HG03457 (cell line): ENCODE measurements around the gene SNAI1.
"Not testable (repeated sequence)": the region's sequence is repeated elsewhere in the genome, so short reads cannot be mapped to it uniquely, and the experiment has no call there.

Source experiments
- ATAC-seq: cut with Tn5 transposase; IDR thresholded peaks from one replicate; pipeline ENCODE4 v1.9.1; 2021; ENCODE audit warnings: moderate number of reproducible peaks; ENCODE audit not compliant: unreplicated experiment

SNAI1 gene

DNA sequence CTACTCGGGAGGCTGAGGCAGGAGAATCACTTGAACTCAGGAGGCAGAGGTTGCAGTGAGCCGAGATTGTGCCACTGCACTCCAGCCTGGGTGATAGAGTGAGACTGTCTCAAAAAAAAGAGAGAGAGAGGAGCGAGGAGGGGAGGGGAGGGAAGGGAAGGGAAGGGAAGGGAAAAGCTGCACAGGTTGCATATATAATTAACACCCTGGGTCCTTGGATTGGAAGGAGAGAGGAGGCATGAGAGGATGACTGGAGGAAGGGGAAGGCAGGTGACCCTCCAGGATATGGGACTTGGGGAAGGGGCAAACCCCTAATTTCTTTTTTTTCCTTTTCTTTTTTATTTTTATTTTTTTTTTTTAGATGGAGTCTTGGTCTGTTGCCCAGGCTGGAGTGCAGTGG, 28.8 kb downstream of the SNAI1 start:
- not testable (repeated sequence) for ATAC-seq

DNA sequence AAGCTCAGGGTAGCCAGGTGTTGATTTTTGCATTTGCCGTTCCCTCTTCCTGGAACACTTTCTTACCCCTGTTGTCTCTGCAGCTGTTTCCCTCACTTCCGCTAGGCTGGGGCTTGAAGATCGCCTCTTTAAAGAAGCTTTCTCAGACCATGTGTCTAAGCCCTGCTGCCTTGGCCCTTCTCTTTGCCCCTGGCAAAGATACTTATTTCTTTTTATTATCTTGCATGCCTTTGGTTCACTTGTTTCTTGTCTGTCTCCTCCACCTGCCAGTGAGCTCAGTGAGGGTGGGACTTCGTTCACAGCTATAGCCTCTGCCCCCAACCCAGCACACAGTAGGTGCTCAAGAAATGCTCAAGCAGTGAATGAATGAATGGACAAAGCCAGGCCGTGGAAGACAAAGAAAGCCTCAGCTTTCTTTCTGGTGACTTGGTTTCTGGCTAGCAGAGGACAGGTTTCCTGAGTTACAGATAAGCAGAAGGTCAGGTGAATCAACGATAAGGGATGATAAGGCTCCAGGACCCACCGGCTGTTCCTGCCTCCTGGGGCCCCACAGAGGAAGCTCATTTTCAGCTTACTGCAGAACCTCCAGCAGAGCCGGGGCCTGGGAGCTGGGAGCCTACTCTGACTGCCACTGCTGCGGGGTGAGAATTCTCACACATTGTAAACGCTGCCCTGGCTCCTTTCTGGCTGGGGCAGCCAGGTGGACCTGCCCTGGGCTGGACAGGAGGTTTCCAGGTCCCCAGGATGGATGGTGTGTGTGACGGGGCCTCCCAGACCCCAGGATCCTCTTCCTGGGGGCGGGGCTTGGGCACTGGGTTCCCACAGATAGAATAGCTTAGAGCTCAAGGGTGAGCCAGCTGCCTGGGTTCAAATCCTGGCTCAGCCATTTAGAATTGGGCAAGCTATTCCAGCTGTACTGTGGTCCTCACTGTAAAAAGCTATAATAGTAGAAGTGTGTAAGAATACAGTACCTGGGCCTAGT, 29.8 kb downstream of the SNAI1 start:
- no peak for ATAC-seq

DNA sequence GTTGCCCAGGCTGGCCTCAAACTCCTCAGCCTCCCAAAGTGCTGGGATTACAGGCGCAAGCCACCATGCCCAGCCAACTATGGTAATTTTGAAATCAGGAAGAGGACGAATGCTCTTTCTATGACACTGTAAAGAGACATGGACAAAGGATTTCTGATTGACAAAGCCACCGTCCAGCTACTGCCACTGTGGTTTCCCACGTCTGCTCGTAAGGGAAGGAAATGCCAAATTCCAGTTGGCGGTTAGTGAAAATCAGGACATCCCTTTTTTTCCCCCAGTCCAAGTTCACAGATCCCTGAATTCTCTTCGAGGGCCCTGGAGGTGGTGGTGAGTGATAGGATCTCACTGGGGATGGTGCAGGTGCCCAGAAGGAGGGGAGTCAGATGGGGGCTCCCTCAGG, 31.2 kb downstream of the SNAI1 start:
- no peak for ATAC-seq

DNA sequence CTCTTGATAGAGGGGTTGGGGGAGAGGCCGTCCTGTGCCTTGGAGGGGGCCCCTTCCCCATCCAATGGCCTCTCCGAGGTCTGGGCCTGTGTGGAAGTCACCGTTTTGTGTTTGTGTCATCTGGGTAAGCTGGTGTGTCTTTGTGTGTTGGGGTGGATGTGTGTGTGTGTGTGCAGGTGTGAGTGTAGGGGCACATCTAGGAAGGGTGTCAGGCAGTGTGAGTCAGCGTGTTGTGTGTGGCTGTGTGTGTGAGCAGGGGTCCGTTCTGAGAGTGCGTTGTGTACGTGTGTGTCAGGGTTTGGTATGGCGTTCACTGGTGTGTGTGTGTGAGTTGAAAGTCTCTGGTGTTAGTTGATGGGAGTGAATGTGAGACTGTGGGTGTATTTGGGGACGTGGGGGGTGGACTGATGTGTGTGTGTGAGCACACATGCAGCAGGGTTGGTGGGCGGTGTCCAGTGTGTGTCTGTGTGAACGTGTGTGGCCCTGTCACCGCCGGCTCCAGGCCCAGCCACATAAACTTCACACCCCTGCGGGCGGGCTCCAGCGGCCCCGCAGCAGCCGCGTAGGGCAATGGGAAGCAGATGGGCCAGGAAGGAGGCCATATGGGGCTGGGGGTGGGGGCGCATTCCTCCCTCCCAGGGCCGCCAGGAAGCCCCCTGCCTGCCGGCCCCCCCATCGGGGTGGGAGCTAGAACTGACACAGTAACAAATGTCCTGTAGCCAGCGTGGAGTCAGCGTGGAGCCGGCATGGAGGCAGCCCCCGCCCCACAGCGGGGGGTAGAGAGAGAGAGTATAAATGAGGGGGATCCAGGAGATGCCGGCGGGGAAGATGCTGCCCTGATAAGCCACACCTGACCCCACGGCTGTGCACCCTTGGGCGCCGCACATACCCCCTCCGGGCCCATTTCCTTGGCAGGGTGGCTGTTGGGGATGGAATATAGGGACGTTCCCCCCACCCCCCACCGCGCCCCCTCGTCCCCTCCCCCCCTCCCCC, 32.1 kb downstream of the SNAI1 start:
- no peak for ATAC-seq

DNA sequence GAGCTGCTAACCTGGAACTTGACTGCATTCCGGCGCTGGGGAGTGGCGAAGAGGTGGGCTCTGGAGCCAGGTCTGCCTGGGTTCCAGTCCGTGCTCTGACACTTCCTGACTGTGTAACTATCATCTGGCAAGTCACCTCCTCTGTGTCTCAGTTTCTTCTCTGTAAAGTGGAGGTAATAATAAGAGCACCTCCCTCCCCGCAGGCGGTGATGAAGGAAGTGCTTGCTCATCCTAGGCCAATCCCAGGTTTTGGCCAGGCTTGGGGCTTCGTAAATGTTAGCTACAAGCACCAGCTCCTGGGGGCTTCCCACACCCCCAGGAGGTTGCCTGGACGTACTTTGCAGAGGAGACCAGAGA, 32.8 kb downstream of the SNAI1 start:
- ATAC-seq = no peak

DNA sequence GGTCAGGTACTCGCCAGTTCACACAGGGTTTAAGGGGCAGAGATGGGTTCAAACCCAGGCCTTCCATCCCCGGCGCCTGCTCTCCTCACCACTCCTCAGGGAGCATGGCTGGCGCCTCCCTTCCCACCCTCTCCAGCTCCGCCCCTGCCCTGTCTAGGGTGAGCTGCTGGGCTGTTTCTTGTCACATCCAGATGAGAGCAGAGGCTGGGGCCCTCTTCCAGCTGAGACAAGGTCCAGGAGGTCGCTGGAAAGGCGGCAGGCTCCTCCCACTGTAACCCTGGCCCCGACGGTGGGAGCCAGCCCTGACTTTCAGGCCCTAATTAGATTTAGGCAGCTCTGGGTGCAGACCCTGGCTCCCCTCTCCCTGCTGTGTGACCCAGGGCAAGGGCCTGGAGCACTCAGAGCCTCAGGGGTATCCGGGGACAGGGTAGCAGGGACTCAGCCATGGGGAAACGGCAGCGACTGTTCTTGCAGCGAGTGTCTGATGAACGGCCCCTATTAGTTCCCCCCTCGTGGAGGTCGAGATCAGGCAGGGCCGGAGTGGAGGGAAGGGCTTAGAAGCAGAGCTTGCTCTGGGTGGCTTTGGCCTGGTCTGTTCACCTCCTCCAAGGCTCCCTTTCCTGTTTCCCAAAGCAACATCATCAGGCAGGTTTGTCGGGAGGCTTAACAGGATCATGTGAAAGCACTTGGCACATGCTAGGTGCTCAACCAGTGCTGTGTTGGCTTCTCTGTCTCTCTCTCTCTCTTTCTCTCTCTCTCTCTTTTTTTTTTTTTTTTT, 33.4 kb downstream of the SNAI1 start:
- ATAC-seq = no peak

DNA sequence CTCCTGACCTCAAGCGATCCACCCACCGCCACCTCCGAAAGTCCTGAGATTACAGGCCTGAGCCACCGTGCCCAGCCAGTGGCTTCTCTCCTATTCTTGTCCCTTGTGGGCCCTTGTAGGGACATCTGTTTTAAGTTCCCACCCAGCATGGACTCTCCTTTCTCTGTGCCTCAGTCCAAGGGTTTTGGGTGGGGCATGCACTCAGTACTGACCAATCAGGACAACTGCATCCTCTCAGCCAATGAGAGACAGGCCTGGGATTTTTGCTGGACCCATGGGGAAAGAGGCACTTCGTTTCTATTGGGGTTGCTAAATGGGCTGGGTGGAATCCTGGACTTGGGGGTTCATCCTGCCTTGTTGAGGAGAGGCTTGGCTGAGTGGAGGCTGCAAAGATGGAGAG, 34.4 kb downstream of the SNAI1 start:
- no peak for ATAC-seq

DNA sequence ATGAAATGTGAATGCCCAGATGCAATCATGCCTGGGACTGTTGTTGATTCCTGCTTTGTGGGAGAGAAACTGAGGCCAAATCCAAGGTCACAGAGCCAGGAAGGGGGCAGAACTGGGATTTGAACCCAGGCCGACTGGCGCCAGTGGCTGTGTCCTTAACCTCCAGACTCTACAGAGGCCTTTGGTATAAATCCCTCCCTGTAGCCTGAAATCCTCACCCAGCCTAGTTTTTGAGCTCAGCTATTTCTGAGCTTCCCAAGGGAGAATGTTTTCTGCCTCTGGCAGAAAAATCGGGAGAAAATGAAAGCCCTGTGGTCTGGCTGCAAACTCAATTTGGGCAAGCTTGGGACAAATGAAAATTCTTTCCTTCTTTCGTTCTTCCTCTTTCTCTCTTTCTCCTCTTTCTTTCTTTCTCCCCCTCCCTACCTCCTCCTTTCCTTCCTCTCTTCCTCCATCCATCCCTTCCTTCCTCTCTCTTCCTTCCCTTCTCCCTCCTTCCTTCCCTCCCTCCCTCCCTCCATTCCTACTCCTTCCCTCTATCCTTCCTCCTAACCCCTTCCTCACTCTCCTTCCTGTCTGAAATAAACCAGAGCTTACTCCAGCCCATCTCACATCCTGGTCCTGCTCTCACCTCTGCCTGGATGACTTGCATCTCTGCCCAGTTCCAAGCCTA, 34.9 kb downstream of the SNAI1 start:
- ATAC-seq = no peak

DNA sequence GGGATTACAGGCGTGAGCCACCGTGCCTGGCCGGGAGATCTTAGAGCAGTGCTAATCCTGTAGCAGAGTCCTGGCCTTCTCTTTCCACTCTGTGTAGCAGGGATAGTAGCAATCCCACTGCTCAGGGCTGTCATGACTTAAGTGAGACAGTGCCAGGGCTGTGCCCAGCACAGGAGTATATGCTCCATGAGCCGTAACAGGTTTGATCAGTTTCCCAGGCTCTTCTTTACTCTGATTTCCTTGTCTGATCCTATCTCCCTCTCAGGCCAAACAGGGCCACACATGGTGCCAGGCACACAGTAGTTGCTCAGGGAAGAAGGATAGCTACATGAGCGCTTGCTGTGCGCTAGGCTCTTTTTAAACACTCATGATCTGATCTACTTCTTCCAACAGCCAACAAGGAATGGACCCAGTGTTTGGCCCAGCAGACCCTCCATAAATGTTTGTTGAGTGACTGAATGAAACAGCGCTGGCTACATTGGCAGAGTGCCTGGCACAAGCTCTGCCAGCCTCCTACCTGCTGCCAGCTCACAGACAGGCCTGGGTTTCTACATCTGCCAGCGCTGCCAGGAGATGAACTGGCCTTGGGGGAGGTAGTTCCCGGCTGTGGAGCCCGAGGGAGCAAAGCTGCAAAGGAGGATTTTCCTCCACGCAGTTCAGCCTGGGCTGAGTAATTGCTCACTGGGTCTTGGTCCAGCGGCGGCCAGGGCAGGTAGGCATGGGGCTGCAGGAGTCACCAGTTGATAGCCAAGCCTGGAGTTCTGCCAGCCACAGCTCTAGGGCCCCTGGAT, 36.9 kb downstream of the SNAI1 start:
- no peak for ATAC-seq

DNA sequence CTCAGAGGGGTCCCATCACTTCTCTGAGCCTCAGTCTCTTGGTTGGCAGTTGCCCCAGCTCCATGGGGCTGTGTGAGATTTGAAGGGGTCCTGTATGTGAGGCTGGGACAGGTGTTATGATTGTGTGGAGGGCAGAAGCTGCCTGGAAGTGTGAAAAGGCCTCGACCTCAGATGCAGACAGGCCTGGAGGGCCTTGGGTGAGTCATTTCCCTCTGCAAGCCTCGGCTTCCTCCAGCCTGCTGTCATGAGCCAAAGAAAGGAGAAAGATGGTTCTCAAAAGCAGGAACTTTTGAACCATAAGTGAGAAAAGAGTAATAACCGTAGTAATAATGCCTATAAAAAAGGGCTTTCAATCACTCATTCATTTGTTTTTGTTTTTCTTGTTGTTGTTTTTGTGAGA, 37.5 kb downstream of the SNAI1 start:
- ATAC-seq = no peak

DNA sequence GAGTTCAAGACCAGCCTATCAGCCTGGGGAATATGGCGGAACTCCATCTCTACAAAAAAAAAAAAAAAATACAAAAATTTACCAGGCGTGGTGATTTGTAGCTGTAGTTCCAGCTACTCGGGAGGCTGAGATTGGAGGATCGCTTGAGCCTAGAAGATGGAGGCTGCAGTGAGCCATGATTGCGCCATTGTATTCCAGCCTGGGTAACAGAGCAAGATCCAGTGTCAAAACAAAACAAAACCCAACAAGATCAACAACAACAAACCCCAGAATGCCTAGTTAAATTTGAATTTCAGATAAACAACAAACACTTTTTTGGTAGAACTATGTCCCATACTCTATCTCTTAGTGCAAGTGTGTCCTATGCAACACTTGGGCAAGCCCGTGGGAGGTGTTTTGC, 39.9 kb downstream of the SNAI1 start:
- no peak for ATAC-seq

DNA sequence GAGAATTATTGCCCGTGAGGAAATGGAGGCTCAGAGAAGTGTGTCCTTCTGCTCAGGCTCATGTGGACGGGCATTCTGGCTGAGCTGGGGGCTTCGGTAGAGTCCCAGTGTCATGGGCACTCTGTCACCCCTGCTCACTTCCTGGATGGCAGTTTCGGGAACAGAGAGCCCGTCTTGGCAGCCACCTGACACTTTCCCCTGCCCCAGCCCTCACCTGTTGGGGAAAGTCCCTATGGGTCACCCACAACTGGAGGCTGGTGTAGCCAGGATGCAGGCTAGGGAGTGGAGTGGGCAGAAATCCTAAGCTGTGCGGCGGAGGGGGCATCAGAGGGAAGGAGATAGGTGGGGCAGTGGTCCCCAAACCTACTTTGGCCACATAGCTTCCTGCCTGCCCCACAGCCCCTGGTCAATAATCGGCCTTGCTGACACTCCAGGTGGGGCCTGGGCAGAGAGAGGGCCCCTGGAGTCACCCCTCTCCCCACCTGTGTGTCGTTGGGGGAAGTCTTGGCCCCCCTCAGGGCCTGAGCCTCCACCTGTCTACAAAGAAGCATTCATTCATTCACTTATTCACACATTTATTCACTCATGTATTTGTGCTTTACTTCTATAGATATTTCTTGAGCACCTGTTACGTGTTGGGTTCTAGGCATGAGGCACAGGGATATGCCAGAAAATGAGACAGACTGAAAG, 40.5 kb downstream of the SNAI1 start:
- ATAC-seq = no peak

DNA sequence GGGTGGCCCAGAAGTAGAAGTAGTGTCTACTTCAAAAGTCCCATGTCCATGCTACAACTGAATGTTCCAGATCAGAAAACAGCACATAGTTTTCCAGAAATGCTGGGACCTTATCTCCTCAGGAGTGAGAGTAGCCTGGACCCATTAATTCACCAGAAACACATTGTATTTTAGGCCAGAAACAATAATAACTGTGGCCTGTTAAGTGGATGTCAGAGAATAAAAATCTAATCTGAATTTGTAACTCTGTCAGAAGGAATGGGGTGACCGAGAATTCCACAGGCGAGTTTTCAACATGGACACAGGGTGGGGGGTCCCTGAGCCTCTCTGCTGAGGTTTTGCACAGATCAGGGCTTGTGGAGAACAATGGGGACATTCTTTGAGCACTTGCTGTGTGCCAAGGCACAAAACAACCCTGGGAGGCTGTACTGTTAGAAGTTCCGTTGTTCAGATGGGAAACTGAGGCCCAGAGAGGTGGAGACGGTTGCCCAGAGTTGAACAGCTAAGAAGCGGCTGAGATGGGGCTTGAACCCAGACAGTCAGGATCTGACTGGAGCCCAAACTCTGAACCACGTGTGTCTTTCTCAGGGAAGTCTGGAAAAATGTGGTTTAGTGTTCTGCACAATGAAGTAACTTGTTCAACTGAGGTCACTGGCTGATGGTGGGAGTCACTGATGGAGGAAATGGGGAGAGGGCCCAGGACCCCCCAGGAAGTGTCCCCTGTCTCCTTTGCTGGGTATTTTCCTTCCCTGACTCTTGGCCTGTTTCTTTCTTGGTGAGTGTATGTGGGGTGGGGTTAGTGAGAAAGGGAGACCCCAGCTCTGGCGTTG, 44.2 kb downstream of the SNAI1 start:
- ATAC-seq = no peak

DNA sequence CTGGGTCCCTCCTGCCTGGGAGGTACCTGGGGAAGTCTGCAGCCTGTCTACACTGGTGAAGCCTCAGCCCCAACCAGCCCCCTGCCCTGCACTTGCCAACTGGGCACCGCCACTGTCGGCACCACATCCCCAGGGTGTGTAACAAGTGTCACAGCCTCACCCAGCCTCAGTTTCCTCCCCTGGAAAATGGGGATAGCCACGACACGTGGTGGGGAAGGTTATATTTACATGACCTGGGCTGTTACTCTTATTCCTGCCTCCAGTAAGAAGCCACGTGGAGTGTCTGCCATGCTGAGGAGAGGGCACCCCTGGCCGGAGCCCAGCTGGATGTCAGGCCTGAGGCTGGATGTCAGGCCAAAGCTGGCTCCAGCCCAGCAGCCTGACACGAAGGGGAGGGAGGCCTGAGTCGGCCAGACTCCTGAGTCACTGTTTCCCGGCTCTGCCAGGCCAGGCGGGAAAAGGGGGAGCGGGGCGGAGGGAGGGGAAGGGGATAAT, 44.9 kb downstream of the SNAI1 start:
- no peak for ATAC-seq

DNA sequence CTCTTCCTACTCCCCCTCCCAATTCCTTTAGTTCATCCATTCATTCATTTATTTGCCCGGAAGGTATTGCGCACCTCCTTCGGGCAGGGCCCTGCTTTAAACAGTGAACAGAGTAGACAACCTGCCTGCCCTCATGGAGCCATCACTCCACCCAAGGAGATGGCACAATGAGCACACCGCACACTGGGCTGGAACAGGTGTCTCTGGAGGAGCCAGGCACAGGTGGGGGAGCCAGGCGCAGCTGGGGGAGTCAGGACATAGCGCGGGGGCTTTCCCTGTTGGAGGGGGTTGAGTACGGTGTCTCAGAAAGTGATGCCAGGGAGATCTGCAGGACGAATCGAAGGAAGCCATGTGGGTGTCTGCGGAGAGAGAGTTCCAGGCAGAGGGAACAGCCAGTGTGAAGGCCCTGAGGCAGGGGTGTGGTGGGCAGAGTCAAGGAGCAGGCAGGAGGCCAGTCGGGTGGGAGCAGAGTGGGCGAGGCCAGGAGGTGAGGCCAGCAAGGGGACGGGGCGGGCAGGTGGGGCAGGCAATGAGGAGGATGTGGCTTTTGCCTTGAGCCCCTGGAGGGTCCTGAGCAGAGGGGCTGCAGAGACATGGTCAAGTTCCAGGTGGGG, 46.4 kb downstream of the SNAI1 start:
- ATAC-seq = no peak

DNA sequence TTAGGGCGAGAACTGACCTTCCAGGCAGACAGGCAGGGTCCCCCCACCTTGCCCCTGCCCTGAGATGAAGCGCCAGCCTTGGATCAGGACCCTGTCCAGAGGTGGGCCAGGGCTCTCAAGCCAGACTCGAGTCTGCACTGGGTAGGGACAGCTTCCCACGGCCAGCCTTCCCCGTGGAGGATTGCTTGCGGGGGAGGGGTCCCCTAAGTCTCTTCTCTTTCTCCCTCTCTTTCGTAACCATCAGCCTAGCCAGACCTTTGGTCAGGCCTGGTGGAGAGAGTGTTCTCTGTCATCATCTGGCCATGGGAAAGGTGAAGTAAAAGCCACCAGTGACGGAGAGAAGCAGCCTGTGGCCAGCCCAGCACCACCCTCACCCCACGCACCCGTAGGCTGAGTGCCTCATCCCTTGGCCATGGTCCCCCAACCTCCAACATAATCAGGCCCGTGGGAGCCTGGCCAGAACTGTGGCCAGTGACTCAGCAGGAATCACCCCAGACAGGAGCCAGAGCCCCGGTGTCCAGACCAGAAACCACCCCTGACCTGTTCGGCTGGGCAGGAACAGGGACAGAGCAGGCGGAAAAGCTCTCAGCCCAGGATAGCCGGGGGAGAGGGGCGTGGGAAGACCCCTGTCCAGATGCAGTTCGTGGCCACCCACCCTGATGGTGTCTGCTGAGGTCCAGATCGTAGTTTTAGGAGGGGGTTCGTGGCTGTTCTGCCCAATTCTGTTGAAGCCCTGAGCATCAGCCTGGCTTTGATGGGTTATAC, 47.1 kb downstream of the SNAI1 start:
- no peak for ATAC-seq
